IMR-90 (cell line): ENCODE measurements around the gene OLIG3. TPM values are rescaled to one million over a fixed set of nuclear protein-coding genes. Genes with fewer than 3 reads are reported as not detected.

Source experiments
- ATAC-seq: fragments of 200-7000 bp; cut with Tn5 transposase; 2 replicates; pipeline ENCODE4 v1.9.1; 2020; ENCODE audit warnings: low read depth, mild to moderate bottlenecking, moderate library complexity
- BruUV-seq: library from RNA; stranded (reverse); fragments of 400-500 nt; replicated peaks from 2 replicates; lab custom pipeline; 2021; lab: Mats Ljungman, UMichigan
- CTCF ChIA-PET: fragments of 300-600 bp; formaldehyde crosslinking; extraction: SDS; loops from one replicate; lab custom pipeline; 2021; ENCODE audit warnings: antibody characterized with exemption; lab: Yijun Ruan, JAX
- POLR2A ChIA-PET: fragments of 300-600 bp; sonication (Branson Sonifier 250); formaldehyde crosslinking; loops from one replicate; lab custom pipeline; 2022; ENCODE audit warnings: antibody characterized with exemption; ENCODE audit not compliant: unreplicated experiment; lab: Charles Lee
- DNase-seq: peaks from one replicate; pipeline ENCODE4 v3.0.0; 2013
- H2AFZ ChIP-seq: replicated peaks from 2 replicates; pipeline ENCODE3; 2013; ENCODE audit warnings: low read length, mild to moderate bottlenecking; ENCODE audit not compliant: poor library complexity
- H2AK5ac ChIP-seq: 2 replicates; pipeline ENCODE4 v1.6.1; 2013; ENCODE audit warnings: low read depth, low read length, inconsistent platforms
- H2AK9ac ChIP-seq: replicated peaks from 2 replicates; pipeline ENCODE3; 2013; ENCODE audit warnings: mild to moderate bottlenecking, low read depth, low read length, moderate library complexity; ENCODE audit not compliant: poor library complexity
- H2BK120ac ChIP-seq: 2 replicates; pipeline ENCODE4 v1.6.1; 2013; ENCODE audit warnings: low read depth, low read length, inconsistent platforms
- H2BK15ac ChIP-seq: 3 replicates; pipeline ENCODE4 v1.6.1; 2013; ENCODE audit warnings: low read depth, low read length, inconsistent platforms
- H2BK20ac ChIP-seq: 2 replicates; pipeline ENCODE4 v1.6.1; 2013; ENCODE audit warnings: low read depth, mild to moderate bottlenecking, inconsistent platforms, low read length, moderate library complexity
- H2BK5ac ChIP-seq: 2 replicates; pipeline ENCODE4 v1.6.1; 2013; ENCODE audit warnings: mild to moderate bottlenecking, low read depth, low read length, inconsistent platforms; ENCODE audit not compliant: poor library complexity, severe bottlenecking
- H3K14ac ChIP-seq: replicated peaks from 2 replicates; pipeline ENCODE4 v1.6.1; 2013; ENCODE audit warnings: low read depth, low read length, inconsistent platforms
- H3K18ac ChIP-seq: 2 replicates; pipeline ENCODE4 v1.6.1; 2013; ENCODE audit warnings: low read depth, low read length, control low read depth
- H3K23ac ChIP-seq: 2 replicates; pipeline ENCODE4 v1.6.1; 2013; ENCODE audit warnings: low read depth, low read length, inconsistent platforms
- H3K27ac ChIP-seq: 2 replicates; pipeline ENCODE4 v1.5.1; 2013; ENCODE audit warnings: mild to moderate bottlenecking, control low read depth, low read length; ENCODE audit not compliant: insufficient read depth
- H3K27me3 ChIP-seq: 2 replicates; pipeline ENCODE4 v1.6.1; 2013; ENCODE audit warnings: low read length; ENCODE audit not compliant: control insufficient read depth, insufficient read depth
- H3K36me3 ChIP-seq: 2 replicates; pipeline ENCODE4 v1.6.1; 2013; ENCODE audit warnings: low read length, mixed read lengths; ENCODE audit not compliant: control insufficient read depth, insufficient read depth
- H3K4ac ChIP-seq: 2 replicates; pipeline ENCODE4 v1.6.1; 2013; ENCODE audit warnings: low read depth, low read length, inconsistent platforms
- H3K4me1 ChIP-seq: 2 replicates; pipeline ENCODE4 v1.6.1; 2013; ENCODE audit warnings: low read length, mixed read lengths; ENCODE audit not compliant: control insufficient read depth, insufficient read depth
- H3K4me2 ChIP-seq: 2 replicates; pipeline ENCODE4 v1.6.1; 2013; ENCODE audit warnings: low read depth, mild to moderate bottlenecking, control low read depth, low read length, moderate library complexity
- H3K4me3 ChIP-seq: 2 replicates; pipeline ENCODE4 v1.5.1; 2013; ENCODE audit warnings: low read depth, mild to moderate bottlenecking, control low read depth, low read length, moderate library complexity; ENCODE audit not compliant: insufficient read depth
- H3K56ac ChIP-seq: 2 replicates; pipeline ENCODE4 v1.6.1; 2013; ENCODE audit warnings: low read length, inconsistent platforms; ENCODE audit not compliant: insufficient read depth; ENCODE audit errors: extremely low read depth
- H3K79me1 ChIP-seq, 2 experiments: 2 replicates each; pipeline ENCODE4 v1.6.1; 2013; ENCODE audit warnings: low read length in 2 of 2, inconsistent platforms in 1 of 2, low read depth in 1 of 2
- H3K9ac ChIP-seq: 2 replicates; pipeline ENCODE4 v1.6.1; 2013; ENCODE audit warnings: low read depth, low read length, control low read depth
- H3K9me1 ChIP-seq: 2 replicates; pipeline ENCODE4 v1.6.1; 2013; ENCODE audit warnings: low read length, inconsistent platforms; ENCODE audit not compliant: insufficient read depth
- H3K9me3 ChIP-seq: 2 replicates; pipeline ENCODE4 v1.6.1; 2013; ENCODE audit warnings: low read length; ENCODE audit not compliant: control insufficient read depth, insufficient read depth
- H4K20me1 ChIP-seq: 2 replicates; pipeline ENCODE4 v1.6.1; 2013; ENCODE audit warnings: low read length, inconsistent platforms; ENCODE audit not compliant: insufficient read depth
- H4K5ac ChIP-seq: 2 replicates; pipeline ENCODE4 v1.6.1; 2013; ENCODE audit warnings: mild to moderate bottlenecking, low read depth, low read length, control low read depth
- H4K8ac ChIP-seq, 2 experiments: 2 replicates each; pipeline ENCODE4 v1.6.1; 2013; ENCODE audit warnings: low read depth in 2 of 2, low read length in 2 of 2, control low read depth in 1 of 2, inconsistent platforms in 1 of 2
- H4K91ac ChIP-seq: 2 replicates; pipeline ENCODE4 v1.6.1; 2013; ENCODE audit warnings: low read depth, low read length, inconsistent platforms; ENCODE audit not compliant: insufficient read depth
- CTCF ChIP-seq: conservative IDR thresholded peaks from 2 replicates; pipeline ENCODE4 v1.5.1; 2012; ENCODE audit warnings: mild to moderate bottlenecking, low read depth, low read length, improper control_type of control experiment
- FOS ChIP-seq: fragments of 150-350 bp; IDR thresholded peaks from 2 replicates; pipeline ENCODE4 v1.6.1; 2016; ENCODE audit warnings: low read depth, low read length
- MAFK ChIP-seq: IDR thresholded peaks from 2 replicates; pipeline ENCODE4 v1.6.1; 2012; ENCODE audit warnings: low read depth, low read length, improper control_type of control experiment
- MAZ ChIP-seq: IDR thresholded peaks from 2 replicates; pipeline ENCODE4 v1.6.1; 2012; ENCODE audit warnings: low read depth, mild to moderate bottlenecking, low read length, improper control_type of control experiment, moderate library complexity, borderline replicate concordance
- MXI1 ChIP-seq: IDR thresholded peaks from 2 replicates; pipeline ENCODE4 v1.6.1; 2012; ENCODE audit warnings: low read depth, mild to moderate bottlenecking, low read length, moderate library complexity, borderline replicate concordance
- NFE2L2 ChIP-seq: fragments of 150-350 bp; IDR thresholded peaks from 2 replicates; pipeline ENCODE4 v1.6.1; 2016; ENCODE audit warnings: low read depth, mild to moderate bottlenecking, low read length
- POLR2A ChIP-seq: IDR thresholded peaks from 2 replicates; pipeline ENCODE4 v1.6.1; 2012; ENCODE audit warnings: mild to moderate bottlenecking, low read depth, low read length
- RAD21 ChIP-seq: IDR thresholded peaks from 2 replicates; pipeline ENCODE4 v1.6.1; 2012; ENCODE audit warnings: low read length, improper control_type of control experiment
- RCOR1 ChIP-seq: IDR thresholded peaks from 2 replicates; pipeline ENCODE4 v1.6.1; 2012; ENCODE audit warnings: mild to moderate bottlenecking, low read length, improper control_type of control experiment; ENCODE audit not compliant: insufficient replicate concordance
- SMC3 ChIP-seq: fragments of 150-350 bp; IDR thresholded peaks from 2 replicates; pipeline ENCODE4 v1.6.1; 2016; ENCODE audit warnings: low read depth, mild to moderate bottlenecking, antibody characterized with exemption, low read length, moderate library complexity
- USF2 ChIP-seq: fragments of 150-350 bp; IDR thresholded peaks from 2 replicates; pipeline ENCODE4 v1.6.1; 2017; ENCODE audit warnings: mild to moderate bottlenecking, antibody characterized with exemption, low read length, low read depth
- WGBS, 2 experiments: methylation state at CpG; one replicate each; pipeline versions ENCODE4 v1.1.5 to v1.1.7; 2013; ENCODE audit warnings: missing lambda C conversion rate in 2 of 2; ENCODE audit not compliant: insufficient read length in 1 of 2; ENCODE audit errors: extremely low coverage in 2 of 2; 5-methylcytosine and 5-hydroxymethylcytosine counted together
- dilution Hi-C: fragments of 300-500 bp; cut with HindIII; formaldehyde crosslinking; loops from one replicate; pipeline ENCODE4 v1.14.3; 2018; ENCODE audit warnings: low sequenced_read_pairs; ENCODE audit not compliant: unreplicated experiment
- in situ Hi-C: fragments of 300-500 bp; cut with MboI; formaldehyde crosslinking; loops from 3 replicates; pipeline ENCODE4 v1.14.3; 2019; ENCODE audit warnings: low sequenced_read_pairs, inconsistent platforms, mixed read lengths
- intact Hi-C: fragments of 100-400 bp; cut with micrococcal nuclease; formaldehyde crosslinking; loops from 2 replicates; pipeline ENCODE4 v1.10.0; 2022
- polyA plus RNA-seq, 3 experiments: library from polyadenylated mRNA; depleted of rRNA; stranded (reverse); fragments of >200 nt; gene quantifications; 2 replicates each; pipeline ENCODE4 v1.2.3, GENCODE V29; 2012; ENCODE audit warnings: low replicate concordance in 1 of 3
- total RNA-seq: library from RNA; depleted of rRNA; stranded (reverse); fragments of >200 nt; gene quantifications from 2 replicates; pipeline ENCODE4 v1.2.3, GENCODE V29; 2012

Gene OLIG3
- total and polyA plus RNA-seq, 2 of the 4 experiments (the other 2 are of a cell fraction), result not detected

DNA sequence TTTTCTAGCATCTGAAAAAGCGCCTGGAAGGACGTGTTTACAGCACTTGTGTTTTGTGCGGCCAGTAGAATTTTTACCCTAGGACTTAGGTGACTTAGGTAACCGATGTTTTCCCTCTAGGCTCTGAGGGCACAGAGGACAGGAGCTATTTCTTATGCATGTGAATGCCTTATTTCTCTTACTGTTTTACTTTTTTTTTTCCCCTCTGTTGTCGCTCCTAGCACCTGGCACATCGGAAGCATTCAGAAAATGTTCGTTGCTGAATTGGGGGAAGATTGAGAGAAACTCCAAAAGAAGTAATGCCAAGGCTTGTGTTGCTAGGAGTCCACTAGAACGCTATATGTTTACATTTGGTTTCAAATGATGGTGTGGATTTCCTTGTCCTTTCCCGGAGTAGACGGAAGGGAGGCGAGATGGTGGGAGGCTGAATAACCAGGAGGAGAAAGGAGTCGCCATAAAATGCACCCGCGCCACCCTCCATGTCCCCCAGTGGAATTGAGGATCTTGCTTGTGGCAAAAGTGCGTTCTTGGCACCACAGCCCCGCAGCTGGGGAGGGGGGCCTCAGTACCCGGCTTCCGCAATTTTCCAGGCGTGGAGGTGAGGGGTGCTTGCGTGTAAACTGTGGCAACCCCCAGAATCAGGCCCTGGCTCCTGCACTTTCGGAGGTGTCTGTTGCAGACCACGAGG lies 6.9 kb downstream of the OLIG3 start:
- ATAC-seq, result no peak
- no peak overlapping the region for H4K8ac ChIP-seq
- DNase-seq, result no peak
- no peak overlapping the region for H2BK5ac ChIP-seq
- in situ Hi-C loops (no loop called here), intact Hi-C loops (no loop called here), dilution Hi-C loops (no loop called here)
- no peaks in the 10 kb centered on the region for H3K36me3 ChIP-seq
- no peak overlapping the region for H3K14ac ChIP-seq
- H2BK20ac ChIP-seq, result no peak overlapping the region
- no TSS peak for BruUV-seq
- H4K91ac ChIP-seq, result no peak overlapping the region
- ChIA-PET CTCF (no interaction called here), POLR2A (no interaction called here)
- peaks cover 70% of the 10 kb centered on the region for H3K27me3 ChIP-seq
- TF ChIP-seq RCOR1 (no peak), MXI1 (no peak), SMC3 (no peak), CTCF (no peak), MAFK (no peak), NFE2L2 (no peak), POLR2A (no peak), MAZ (no peak), USF2 (no peak), FOS (no peak), RAD21 (no peak)
- H2AK9ac ChIP-seq, result no peak overlapping the region
- H3K4me1 ChIP-seq, result no peaks in the 10 kb centered on the region
- no peaks in the 10 kb centered on the region for H3K79me1 ChIP-seq
- H2BK120ac ChIP-seq, result no peak overlapping the region
- no peak overlapping the region for H4K5ac ChIP-seq
- no peak overlapping the region for H2BK15ac ChIP-seq
- H3K4ac ChIP-seq, result no peak overlapping the region
- no peak overlapping the region for H3K9ac ChIP-seq
- no peak overlapping the region for H3K23ac ChIP-seq
- H3K4me2 ChIP-seq, result no peak overlapping the region
- WGBS, 2 experiments, result 4% methylated on average over 5 of the region's 22 CpGs; no CpG with 5 or more reads in 1 of the 2 experiments
- no peak overlapping the region for H3K56ac ChIP-seq
- no peak overlapping the region for H3K27ac ChIP-seq
- H3K4me3 ChIP-seq, result no peak overlapping the region
- no peaks in the 10 kb centered on the region for H3K9me1 ChIP-seq
- H2AFZ ChIP-seq, result no peak overlapping the region
- no peak overlapping the region for H2AK5ac ChIP-seq
- no peaks in the 10 kb centered on the region; the same call in 1 of the 2 replicates for H4K20me1 ChIP-seq
- H3K9me3 ChIP-seq, result peaks cover 10% of the 10 kb centered on the region; the same call in 1 of the 2 replicates
- no peak overlapping the region for H3K18ac ChIP-seq
